ENCODE data around the gene STAP2. TPM values are rescaled to one million over a fixed set of nuclear protein-coding genes. Genes with fewer than 3 reads are reported as not detected.
"Not testable (repeated sequence)": the region's sequence is repeated elsewhere in the genome, so short reads cannot be mapped to it uniquely, and the experiment has no call there.

Gene STAP2
- total RNA-seq, 1 experiment from 2014 or later = not detected

DNA sequence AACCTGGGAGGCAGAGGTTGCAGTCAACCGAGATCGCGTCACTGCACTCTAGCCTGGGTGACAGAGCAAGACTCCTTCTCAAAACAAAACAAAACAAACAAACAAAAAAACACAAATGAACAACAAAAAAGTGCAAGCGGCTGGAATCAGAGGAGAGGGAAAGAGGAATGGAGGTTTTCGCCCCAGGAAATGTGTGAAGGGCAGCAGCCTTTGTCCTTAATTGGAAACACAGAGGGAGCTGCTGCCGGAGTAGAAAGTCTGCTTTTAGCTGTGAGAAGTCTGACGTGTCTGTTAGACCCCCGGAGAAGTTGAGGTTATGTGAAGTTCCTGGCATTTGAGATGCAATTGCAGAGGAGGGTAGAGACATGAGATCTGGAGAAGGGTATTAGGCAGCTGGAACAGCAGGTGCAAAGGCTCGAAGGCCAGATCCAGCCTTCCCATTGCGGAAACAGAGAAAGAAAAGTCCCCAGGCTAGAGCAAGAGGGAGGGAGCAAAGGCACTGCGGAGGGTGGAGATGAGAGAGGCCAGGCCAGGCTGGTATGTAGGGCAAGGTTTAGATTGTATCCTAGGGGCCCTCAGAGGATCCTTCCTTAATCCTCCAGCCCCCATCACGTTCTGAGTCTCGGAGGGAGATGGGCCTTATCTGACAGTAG is 36.9 kb downstream of the STAP2 start:
- H3K36me3 ChIP-seq = no peaks in the 10 kb centered on the region
- DNase-seq = no peak
- H3K4me3 ChIP-seq = no peak overlapping the region
- H3K9me3 ChIP-seq = no peaks in the 10 kb centered on the region
- H3K27me3 ChIP-seq = no peaks in the 10 kb centered on the region

- Histone ChIP-seq H3K36me3 (no peaks in the 10 kb centered on the region), H3K27me3 (no peaks in the 10 kb centered on the region), H3K9me3 (no peaks in the 10 kb centered on the region), H3K4me3 (no peak overlapping the region)
- no peak for DNase-seq
Observed at GRCh38 chr19:4300589-4300988, 38.0 kb downstream of the STAP2 start.

DNA sequence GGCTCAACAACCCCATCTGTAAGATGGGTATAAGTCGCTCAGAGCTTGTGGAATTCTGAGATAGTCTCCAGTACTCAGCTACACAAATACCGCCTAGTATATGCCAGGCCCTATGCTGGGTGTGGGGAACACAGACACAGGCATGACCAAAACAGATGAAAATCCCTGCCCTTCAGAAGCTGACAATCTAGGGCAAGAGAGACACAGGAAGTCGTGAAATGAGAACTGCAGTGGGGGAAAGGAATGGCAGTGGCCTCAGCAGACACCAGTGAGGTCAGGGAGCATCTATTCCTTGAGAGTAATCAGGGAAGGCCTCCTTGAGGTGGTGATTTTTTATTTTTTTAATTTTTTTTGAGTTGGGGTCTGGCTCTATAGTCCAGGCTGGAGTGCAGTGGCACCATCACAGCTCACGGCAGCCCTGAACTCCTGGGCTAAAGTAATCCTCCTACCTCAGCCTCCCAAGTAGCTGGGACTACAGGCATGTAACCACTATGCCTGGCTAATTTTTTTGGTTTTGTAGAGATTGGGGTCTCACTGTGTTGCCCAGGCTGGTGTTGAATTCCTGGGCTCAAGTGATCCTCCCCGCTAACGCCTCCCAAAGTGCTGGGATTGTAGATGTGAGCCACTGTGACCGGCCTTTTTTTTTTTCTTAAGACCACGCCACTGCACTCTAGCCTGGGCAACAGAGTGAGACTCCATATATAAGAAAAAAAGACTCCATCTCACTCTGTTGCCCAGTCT is 39.6 kb downstream of the STAP2 start:
- DNase-seq = no peak
- Histone ChIP-seq H3K36me3 (no peaks in the 10 kb centered on the region), H3K4me3 (no peak overlapping the region), H3K27me3 (no peaks in the 10 kb centered on the region), H3K9me3 (no peaks in the 10 kb centered on the region)

DNA sequence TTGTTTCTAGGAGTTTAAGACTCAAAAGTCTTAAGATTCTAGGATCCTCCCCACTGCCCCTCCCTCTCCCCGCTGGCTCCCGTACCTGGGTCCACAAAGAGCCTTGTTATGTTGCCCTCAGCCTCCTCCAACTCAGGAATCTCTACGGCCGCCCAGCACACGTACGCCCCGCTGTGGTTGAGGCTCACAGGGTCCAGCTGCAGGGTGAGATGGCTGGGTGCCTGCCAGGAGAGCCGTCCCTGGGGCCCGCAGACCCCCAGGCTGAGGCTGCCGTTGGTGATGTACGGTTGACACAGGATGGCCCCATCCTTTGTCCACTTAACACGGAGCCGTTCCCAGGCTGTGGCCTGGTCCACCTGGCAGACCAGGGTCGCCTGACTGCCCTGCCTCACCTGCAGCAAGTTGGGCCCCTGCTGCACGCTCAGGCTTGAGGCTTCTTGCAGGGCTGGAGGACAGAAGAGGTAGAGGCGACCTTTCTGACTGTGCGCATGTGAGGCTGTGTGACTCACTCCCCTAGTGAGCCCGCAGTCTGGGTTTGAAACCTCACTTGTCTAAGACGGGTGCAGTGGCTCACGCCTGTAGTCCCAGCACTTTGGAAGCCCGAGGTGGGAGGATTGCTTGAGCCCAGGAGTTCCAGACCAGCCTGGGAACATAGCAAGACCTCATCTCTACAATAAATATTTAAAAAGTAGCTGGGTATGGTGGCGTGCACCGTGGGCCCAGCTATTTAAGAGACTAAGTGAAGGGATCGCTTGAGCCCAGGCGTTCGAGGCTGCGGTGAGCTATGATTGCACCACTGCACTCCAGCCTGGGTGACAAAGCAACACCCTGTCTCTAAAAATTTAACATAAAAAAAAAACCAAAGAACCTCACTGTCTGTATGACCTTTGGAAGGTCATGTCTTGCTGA is 40.5 kb downstream of the STAP2 start:
- Histone ChIP-seq H3K9me3 (no peaks in the 10 kb centered on the region), H3K4me3 (no peak overlapping the region), H3K27me3 (no peaks in the 10 kb centered on the region), H3K36me3 (no peaks in the 10 kb centered on the region)
- no peak for DNase-seq

DNA sequence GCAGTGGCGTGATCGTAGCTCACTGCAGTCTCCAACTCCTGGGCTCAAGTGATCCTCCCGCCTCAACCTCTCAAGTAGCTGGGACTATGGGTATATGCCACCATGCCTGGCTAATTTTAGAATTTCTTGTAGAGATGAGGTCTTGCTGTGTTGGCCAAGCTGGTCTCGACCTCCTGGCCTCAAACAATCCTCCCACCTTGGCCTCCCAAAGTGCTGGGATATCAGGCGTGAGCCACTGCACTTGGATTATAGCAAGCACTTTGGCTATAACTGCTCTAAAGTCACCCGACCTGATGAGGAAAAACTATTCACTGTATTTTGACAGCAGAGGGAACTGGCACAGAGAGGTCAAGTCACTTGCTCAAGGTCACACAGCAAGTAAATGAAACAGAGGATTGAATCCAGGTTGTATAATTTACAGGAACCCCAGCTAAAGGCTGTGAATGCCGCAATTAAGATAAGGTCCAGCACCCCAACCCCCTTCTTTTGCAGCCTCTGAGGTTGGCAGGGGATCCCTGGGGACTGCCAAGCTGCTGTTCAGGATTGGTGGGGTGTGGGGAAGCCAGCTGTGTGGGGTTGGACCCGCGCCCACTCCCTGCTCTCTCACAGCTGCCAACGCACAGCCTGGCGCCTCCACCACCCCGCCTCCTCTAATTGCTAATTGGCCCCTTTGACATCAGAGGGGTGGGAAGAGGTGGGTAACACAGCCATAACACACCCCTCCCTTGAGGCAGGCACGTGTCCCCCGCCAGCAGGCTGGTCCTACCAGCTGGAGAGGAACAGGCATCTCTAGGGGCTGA is 42.5 kb downstream of the STAP2 start:
- Histone ChIP-seq H3K4me3 (no peak overlapping the region), H3K36me3 (no peaks in the 10 kb centered on the region), H3K27me3 (no peaks in the 10 kb centered on the region), H3K9me3 (no peaks in the 10 kb centered on the region)
- DNase-seq = peak; percentile 7

- Histone ChIP-seq H3K4me3 (no peak overlapping the region), H3K27me3 (no peaks in the 10 kb centered on the region), H3K36me3 (no peaks in the 10 kb centered on the region), H3K9me3 (no peaks in the 10 kb centered on the region)
- DNase-seq = no peak
Observed at GRCh38 chr19:4294389-4294788, 44.2 kb downstream of the STAP2 start.

- Histone ChIP-seq H3K27me3 (no peaks in the 10 kb centered on the region), H3K9me3 (no peaks in the 10 kb centered on the region)
- DNase-seq = no peak
Observed at GRCh38 chr19:4292515-4292914, 46.1 kb downstream of the STAP2 start.

GRCh38 chr19:4291184-4291732 is 47.4 kb downstream of the STAP2 start:
- no peaks in the 10 kb centered on the region for H3K27me3 ChIP-seq
- no peaks in the 10 kb centered on the region for H3K36me3 ChIP-seq
- no peaks in the 10 kb centered on the region for H3K9me3 ChIP-seq
- no peak overlapping the region for H3K4me3 ChIP-seq
- no peak for DNase-seq

More at GRCh38 chr19:4292515-4292914, 46.1 kb downstream of the STAP2 start:
- Histone ChIP-seq H3K4me3 (no peak overlapping the region), H3K36me3 (no peaks in the 10 kb centered on the region)

GRCh38 chr19:4288091-4288777 is 50.4 kb downstream of the STAP2 start:
- Histone ChIP-seq H3K4me3 (no peak overlapping the region), H3K36me3 (no peaks in the 10 kb centered on the region), H3K9me3 (no peaks in the 10 kb centered on the region), H3K27me3 (peaks cover 19% of the 10 kb centered on the region)
- DNase-seq = no peak

- not testable (repeated sequence) for H3K4me3 ChIP-seq, H3K36me3 ChIP-seq, H3K9me3 ChIP-seq, DNase-seq
- peaks cover 31% of the 10 kb centered on the region for H3K27me3 ChIP-seq
Observed at GRCh38 chr19:4286141-4286540, 52.5 kb downstream of the STAP2 start.

GRCh38 chr19:4284974-4285373 is 53.7 kb downstream of the STAP2 start:
- Histone ChIP-seq H3K9me3 (no peaks in the 10 kb centered on the region), H3K36me3 (no peaks in the 10 kb centered on the region), H3K27me3 (peaks cover 37% of the 10 kb centered on the region), H3K4me3 (no peak overlapping the region)
- no peak for DNase-seq

GRCh38 chr19:4284176-4284958 is 54.3 kb downstream of the STAP2 start:
- Histone ChIP-seq H3K4me3 (no peak overlapping the region), H3K27me3 (peaks cover 43% of the 10 kb centered on the region), H3K36me3 (no peaks in the 10 kb centered on the region), H3K9me3 (no peaks in the 10 kb centered on the region)
- DNase-seq = peak; percentile 10

GRCh38 chr19:4279530-4280422 is 58.9 kb downstream of the STAP2 start:
- DNase-seq = no peak
- H3K4me3 ChIP-seq = no peak overlapping the region
- H3K36me3 ChIP-seq = no peaks in the 10 kb centered on the region
- H3K27me3 ChIP-seq = peaks cover 40% of the 10 kb centered on the region
- no peaks in the 10 kb centered on the region for H3K9me3 ChIP-seq

DNA sequence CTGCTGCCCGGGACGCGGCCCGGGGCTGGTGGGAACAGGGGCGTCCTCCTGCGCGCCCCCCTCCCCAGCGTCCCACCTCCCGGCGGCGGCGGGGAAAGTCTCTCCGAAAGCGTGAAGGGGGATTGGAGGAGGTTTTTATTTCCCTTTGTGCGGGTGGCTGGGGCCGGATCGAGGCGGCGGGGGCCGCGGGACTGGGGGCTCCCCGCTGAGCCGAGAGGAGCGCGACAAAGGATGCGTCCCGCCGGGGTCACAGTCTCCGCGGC is 59.4 kb downstream of the STAP2 start:
- DNase-seq = no peak
- H3K4me3 ChIP-seq = no peak overlapping the region
- no peaks in the 10 kb centered on the region for H3K9me3 ChIP-seq
- no peaks in the 10 kb centered on the region for H3K36me3 ChIP-seq
- peaks cover 34% of the 10 kb centered on the region for H3K27me3 ChIP-seq
